GM20431 (cell line): Measurements from ENCODE around the gene ARHGAP19.

Source experiments
- in situ Hi-C: fragments of 300-500 bp; cut with MseI, MboI; formaldehyde crosslinking; loops from one replicate; pipeline ENCODE4 v1.15.0; 2020; ENCODE audit warnings: low sequenced_read_pairs; ENCODE audit not compliant: unreplicated experiment

ARHGAP19 gene

DNA sequence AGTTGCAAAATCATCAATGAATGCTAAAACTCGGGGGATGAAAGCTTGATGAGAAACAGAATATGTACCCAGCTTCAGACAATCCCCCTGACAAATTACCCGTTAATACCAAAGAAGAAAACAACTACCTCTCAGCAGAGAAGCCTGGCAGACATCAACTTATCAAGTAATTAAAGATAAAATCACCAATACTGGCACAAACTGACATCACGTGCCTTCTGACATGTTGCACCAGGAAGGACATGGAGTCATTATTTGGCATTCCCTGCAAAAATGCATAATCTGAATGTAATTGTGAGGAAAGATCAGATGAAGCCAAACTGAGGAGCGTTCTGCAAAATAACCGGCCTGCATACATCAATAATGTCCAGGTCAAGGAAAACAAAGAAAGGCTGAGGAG lies 114.4 kb downstream of the ARHGAP19 start:
- in situ Hi-C loops, result no loop called here

DNA sequence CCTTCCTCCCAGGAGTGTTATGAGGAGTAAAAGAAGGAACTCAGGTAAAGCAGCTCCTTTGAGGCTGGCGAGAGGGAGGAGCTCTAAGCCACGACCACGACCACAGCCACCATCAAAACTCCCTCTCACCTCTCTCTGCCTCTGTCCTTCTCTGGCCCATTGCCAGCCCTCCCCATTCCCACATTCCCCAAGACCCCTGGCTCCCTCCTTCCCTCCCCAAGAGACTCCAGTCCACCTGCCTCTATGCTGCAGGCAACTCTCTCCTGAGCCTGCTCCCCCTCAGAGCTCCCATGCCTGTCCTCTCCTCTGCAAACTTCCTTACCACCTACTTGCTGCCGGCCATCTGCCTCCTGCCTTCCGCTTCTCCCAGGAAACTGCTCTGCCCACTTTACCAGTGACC lies 116.2 kb downstream of the ARHGAP19 start:
- in situ Hi-C loops, result no loop called here

DNA sequence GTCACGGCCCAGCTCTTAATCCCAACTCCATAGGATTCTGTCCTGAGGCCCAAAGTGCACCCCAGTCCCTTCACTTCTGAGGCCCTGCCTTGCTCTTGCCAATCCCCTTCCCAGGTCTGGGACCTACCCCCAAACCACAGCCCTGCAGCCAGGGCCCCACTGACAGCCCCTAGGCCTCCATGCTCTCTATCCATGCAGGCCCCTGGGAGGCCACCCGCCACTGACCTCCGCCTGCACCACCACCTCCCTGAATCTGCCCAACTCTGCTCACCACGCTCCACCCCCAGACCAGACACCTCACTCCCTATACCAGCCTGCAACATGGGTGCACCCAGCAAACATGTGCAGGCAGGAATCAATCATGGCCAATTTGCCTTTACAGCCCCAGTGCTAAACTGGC lies 116.9 kb downstream of the ARHGAP19 start:
- in situ Hi-C loops, result no loop called here

DNA sequence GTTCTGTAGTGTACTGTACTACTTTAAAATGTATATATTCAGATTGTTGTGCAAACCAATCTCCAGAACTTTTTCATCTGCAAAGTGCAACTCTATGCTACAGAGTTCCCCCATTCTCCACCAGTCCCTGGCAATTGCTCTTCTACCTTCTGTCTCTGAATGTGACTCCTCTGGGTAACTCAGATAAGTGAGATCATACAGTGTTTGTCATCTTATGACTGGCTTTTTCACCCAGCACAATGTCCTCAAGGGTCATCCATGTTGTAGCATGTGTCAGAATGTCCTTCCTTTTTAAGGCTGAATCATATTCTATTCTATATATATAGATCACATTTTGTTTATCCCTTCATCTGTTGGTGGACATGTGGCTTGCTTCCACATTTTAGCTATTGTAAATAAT lies 117.5 kb downstream of the ARHGAP19 start:
- in situ Hi-C loops, result no loop called here

DNA sequence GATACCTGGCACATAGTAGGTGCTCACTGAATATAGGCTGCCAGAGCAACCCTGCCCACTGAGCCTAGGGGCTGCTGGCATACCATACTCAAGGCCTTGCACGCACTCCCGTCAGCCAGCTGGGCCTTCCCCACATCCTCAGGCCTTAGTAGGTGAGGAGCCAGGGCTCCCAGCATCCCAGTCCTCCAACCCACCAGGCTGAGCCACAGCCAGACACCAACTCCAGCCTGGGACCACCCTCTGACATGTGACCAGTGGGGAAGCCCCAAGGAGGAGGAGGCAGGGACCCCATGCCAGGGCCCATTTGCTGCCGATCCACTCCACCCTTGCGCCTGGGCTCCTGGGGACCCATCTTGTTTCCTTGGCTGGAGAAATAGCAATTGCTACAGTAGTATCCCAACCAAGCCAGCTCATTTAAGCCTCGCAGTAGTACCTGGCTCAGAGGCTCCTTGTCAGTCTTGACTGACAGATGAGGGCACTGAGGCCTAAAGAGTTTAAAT lies 118.1 kb downstream of the ARHGAP19 start:
- in situ Hi-C loops, result no loop called here

DNA sequence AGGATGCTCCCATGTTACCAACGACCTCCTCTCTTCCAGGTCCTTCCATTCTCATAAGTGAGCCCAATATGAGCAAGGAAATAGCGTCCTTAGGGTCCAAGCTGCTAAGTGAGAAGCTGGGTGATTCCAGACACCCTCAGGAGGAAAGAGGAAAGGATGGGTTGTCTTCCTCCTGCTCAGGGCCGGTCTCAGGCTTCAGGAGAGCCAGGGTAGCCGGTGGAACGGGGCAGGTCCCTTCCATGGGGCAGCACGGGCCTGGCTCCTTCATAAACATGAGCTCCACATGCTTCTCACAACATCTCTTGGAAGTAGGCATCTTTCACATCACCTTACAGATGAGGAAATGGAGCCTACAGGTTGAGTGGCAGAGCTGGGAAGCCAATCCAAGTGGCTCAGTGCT lies 119.4 kb downstream of the ARHGAP19 start:
- in situ Hi-C loops, result no loop called here
